ENCODE measurements around the gene CD22. TPM values are rescaled to one million over a fixed set of nuclear protein-coding genes. Genes with fewer than 3 reads are reported as not detected.

CD22 gene
- total and polyA plus RNA-seq, 4 donors, result 0.15 to 4.1 (median 1.3) TPM

DNA sequence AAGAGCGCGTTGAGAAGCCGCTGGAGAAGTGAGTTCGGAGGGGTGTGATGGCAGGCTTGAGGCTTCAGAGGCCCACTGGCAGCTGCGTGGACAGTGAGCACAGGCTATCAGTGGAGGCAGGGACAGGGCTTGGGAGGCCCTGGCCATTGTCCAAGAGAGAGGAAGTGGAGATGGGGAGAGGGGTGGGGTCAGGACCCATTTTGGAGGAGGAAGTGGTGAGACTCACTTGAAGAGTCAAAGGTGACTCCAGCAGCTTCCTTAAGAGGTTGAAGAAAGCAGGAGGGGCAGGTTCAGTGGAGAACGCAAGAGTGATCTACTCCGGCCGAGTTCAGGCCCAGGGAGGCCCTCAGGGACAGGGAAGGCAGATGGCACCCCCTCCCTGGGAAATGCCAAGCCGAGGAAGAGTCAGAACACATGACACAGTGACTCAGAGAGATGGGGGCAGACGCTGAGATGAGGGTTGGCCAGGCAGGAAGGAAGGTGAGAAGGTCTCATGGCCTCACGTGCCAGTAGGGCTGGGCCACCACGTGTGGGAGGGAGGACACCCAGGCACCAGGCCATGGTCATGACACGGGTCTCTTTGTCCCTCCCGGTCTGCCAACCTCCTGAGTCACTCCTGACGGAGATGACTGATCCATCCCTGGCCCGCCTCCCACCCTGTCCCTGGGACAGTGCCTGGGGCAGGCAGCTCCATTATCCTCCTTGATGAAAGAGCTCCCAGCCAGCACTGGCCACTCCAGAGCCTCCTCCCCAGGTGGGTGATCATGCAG lies 10.1 kb upstream of the CD22 start:
- no peak overlapping the region for H3K4me3 ChIP-seq (ENCODE audit: low read depth in 1 of 3, low read length in 3 of 3)
- H3K4me1 ChIP-seq (ENCODE audit: control insufficient read depth in 4 of 4, insufficient read depth in 4 of 4, low read length in 3 of 4), result peaks cover 0 to 2% (median 0%) of the 10 kb centered on the region in 4 donors
- no peak overlapping the region for H3K9ac ChIP-seq (ENCODE audit: low read depth in 1 of 2, low read length in 2 of 2)
- DNase-seq (ENCODE audit: low spot score), result no peak
- no peaks in the 10 kb centered on the region for H3K27me3 ChIP-seq (ENCODE audit: control insufficient read depth in 4 of 4, insufficient read depth in 4 of 4, low read length in 3 of 4)
- peak; percentile 91 for TF ChIP-seq NR2F2 (IDR thresholded peaks at IDR 0.05)
- TF ChIP-seq HNF4G (IDR thresholded peaks at IDR 0.05), result no peak
- TF ChIP-seq, protein P1, sequence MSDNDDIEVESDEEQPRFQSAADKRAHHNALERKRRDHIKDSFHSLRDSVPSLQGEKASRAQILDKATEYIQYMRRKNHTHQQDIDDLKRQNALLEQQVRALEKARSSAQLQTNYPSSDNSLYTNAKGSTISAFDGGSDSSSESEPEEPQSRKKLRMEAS (IDR thresholded peaks at IDR 0.05), result no peak
- peak in 1 of 2 donors; percentile 29 for TF ChIP-seq JUND (IDR thresholded peaks at IDR 0.05)
- H3K36me3 ChIP-seq (ENCODE audit: control insufficient read depth in 4 of 4, insufficient read depth in 3 of 4, low read depth in 1 of 4, low read length in 3 of 4), result no peaks in the 10 kb centered on the region
- peak overlapping the region; percentile 13 to 19 for H3K27ac ChIP-seq (ENCODE audit: low read depth in 1 of 2, low read length in 2 of 2)
- 70% methylated on average over 16 of the region's 16 CpGs for whole genome bisulfite sequencing
- no peaks in the 10 kb centered on the region for H3K9me3 ChIP-seq (ENCODE audit: control insufficient read depth in 4 of 4, low read length in 3 of 4)

DNA sequence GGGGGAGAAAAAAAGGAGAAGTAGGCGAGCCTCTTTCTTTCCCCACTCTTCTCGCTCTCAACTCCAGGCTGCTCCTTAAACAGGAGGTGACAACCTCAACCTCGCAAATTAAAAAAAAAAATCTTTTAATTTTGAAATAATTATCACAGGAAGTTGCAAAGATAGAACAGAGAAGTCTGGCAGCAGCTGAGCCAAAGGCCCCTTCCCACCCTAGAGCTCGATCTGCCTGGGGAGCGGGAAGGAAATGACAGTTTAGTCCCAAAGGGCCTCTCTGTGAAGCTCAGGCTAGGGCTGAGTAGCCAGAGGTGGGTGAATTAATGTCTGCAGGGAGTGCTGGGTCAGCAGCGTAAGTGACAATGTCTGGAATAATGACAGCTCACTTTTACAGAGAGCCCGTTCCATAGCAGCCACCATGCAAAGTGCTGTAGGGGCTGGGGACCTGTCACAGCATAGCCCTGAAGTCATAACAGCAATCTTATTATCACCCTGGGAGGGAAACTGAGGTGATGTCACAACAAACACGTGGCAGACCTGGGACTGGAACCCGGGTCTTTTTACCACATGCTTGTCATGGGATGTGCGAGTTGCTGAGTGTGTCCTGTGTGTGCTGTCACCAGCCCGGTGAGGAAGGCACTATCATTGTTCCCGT lies 8.8 kb upstream of the CD22 start:
- no peaks in the 10 kb centered on the region for H3K27me3 ChIP-seq (ENCODE audit: control insufficient read depth in 4 of 4, insufficient read depth in 4 of 4, low read length in 3 of 4)
- H3K9ac ChIP-seq (ENCODE audit: low read depth in 1 of 2, low read length in 2 of 2), result no peak overlapping the region
- no peak overlapping the region for H3K27ac ChIP-seq (ENCODE audit: low read depth in 1 of 2, low read length in 2 of 2)
- H3K4me3 ChIP-seq (ENCODE audit: low read depth in 1 of 3, low read length in 3 of 3), result no peak overlapping the region
- 74% methylated on average over 12 of the region's 12 CpGs for WGBS
- no peaks in the 10 kb centered on the region for H3K9me3 ChIP-seq (ENCODE audit: control insufficient read depth in 4 of 4, low read length in 3 of 4)
- no peak for DNase-seq (ENCODE audit: low spot score)
- no peaks in the 10 kb centered on the region for H3K36me3 ChIP-seq (ENCODE audit: control insufficient read depth in 4 of 4, insufficient read depth in 3 of 4, low read depth in 1 of 4, low read length in 3 of 4)
- no peak for TF ChIP-seq FOXA1 (IDR thresholded peaks at IDR 0.05)
- TF ChIP-seq, protein P1 (IDR thresholded peaks at IDR 0.05), result no peak
- TF ChIP-seq ZBTB33 (IDR thresholded peaks at IDR 0.05), result no peak
- TF ChIP-seq EGR1 (IDR thresholded peaks at IDR 0.05; ENCODE audit: low read depth in 2 of 2), result no peak
- no peak for TF ChIP-seq TAF1 (conservative IDR thresholded peaks at IDR 0.05)
- TF ChIP-seq, protein P2, sequence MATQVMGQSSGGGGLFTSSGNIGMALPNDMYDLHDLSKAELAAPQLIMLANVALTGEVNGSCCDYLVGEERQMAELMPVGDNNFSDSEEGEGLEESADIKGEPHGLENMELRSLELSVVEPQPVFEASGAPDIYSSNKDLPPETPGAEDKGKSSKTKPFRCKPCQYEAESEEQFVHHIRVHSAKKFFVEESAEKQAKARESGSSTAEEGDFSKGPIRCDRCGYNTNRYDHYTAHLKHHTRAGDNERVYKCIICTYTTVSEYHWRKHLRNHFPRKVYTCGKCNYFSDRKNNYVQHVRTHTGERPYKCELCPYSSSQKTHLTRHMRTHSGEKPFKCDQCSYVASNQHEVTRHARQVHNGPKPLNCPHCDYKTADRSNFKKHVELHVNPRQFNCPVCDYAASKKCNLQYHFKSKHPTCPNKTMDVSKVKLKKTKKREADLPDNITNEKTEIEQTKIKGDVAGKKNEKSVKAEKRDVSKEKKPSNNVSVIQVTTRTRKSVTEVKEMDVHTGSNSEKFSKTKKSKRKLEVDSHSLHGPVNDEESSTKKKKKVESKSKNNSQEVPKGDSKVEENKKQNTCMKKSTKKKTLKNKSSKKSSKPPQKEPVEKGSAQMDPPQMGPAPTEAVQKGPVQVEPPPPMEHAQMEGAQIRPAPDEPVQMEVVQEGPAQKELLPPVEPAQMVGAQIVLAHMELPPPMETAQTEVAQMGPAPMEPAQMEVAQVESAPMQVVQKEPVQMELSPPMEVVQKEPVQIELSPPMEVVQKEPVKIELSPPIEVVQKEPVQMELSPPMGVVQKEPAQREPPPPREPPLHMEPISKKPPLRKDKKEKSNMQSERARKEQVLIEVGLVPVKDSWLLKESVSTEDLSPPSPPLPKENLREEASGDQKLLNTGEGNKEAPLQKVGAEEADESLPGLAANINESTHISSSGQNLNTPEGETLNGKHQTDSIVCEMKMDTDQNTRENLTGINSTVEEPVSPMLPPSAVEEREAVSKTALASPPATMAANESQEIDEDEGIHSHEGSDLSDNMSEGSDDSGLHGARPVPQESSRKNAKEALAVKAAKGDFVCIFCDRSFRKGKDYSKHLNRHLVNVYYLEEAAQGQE (IDR thresholded peaks at IDR 0.05), result no peak
- TF ChIP-seq, protein P3, sequence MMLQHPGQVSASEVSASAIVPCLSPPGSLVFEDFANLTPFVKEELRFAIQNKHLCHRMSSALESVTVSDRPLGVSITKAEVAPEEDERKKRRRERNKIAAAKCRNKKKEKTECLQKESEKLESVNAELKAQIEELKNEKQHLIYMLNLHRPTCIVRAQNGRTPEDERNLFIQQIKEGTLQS (IDR thresholded peaks at IDR 0.05), result no peak
- TF ChIP-seq SP1 (IDR thresholded peaks at IDR 0.05), result no peak
- no peak for TF ChIP-seq NR2F2 (IDR thresholded peaks at IDR 0.05)
- TF ChIP-seq HNF4A (conservative IDR thresholded peaks at IDR 0.05), result no peak
- no peak for TF ChIP-seq HNF4G (IDR thresholded peaks at IDR 0.05)
- TF ChIP-seq RAD21 (IDR thresholded peaks at IDR 0.05), result no peak
- TF ChIP-seq JUND (IDR thresholded peaks at IDR 0.05), result no peak
- no peak for TF ChIP-seq YY1 (IDR thresholded peaks at IDR 0.05)
- H3K4me1 ChIP-seq (ENCODE audit: control insufficient read depth in 4 of 4, insufficient read depth in 4 of 4, low read length in 3 of 4), result peaks cover 0 to 2% (median 0%) of the 10 kb centered on the region in 4 donors
